Smooth muscle cell of the brain vasculature (primary cell): ENCODE data around the gene NMNAT1.
A peak's percentile ranks its signal among the peaks of the same experiment; 100 is the strongest.
"Not testable (repeated sequence)": the region's sequence is repeated elsewhere in the genome, so short reads cannot be mapped to it uniquely, and the experiment has no call there.

ENCODE experiments used
- DNase-seq: peaks from one replicate; pipeline ENCODE4 v3.0.0-alpha.2; 2012; ENCODE audit warnings: low read depth, low spot score

The NMNAT1 gene

GRCh38 chr1:10019561-10019960 lies 76.3 kb downstream of the NMNAT1 start:
- no peak for DNase-seq

GRCh38 chr1:10020086-10020485 lies 76.8 kb downstream of the NMNAT1 start:
- DNase-seq, result no peak

GRCh38 chr1:10020678-10021077 lies 77.4 kb downstream of the NMNAT1 start:
- DNase-seq, result not testable (repeated sequence)

- DNase-seq, result not testable (repeated sequence)
Observed at GRCh38 chr1:10021992-10022391, 78.7 kb downstream of the NMNAT1 start.

GRCh38 chr1:10022656-10023055 lies 79.4 kb downstream of the NMNAT1 start:
- DNase-seq, result no peak

GRCh38 chr1:10025354-10025753 lies 82.1 kb downstream of the NMNAT1 start:
- no peak for DNase-seq

- no peak for DNase-seq
Observed at GRCh38 chr1:10027027-10027426, 83.8 kb downstream of the NMNAT1 start.

GRCh38 chr1:10028956-10029500 lies 85.8 kb downstream of the NMNAT1 start:
- not testable (repeated sequence) for DNase-seq

GRCh38 chr1:10031461-10031860 lies 88.2 kb downstream of the NMNAT1 start:
- no peak for DNase-seq

GRCh38 chr1:10032590-10033358 lies 89.5 kb downstream of the NMNAT1 start, which contains the start of gene UBE4B:
Gene UBE4B, plus strand, starts transcription at chr1:10032958. Its CDS starts 713 bp downstream, at chr1:10033671.
- peak; percentile 94 for DNase-seq

GRCh38 chr1:10033359-10033845 lies 90.1 kb downstream of the NMNAT1 start:
- DNase-seq, result no peak
